Breast epithelium (tissue), 4 donors: ENCODE data around the gene PRODH2. TPM values are rescaled to one million over a fixed set of nuclear protein-coding genes. Genes with fewer than 3 reads are reported as not detected.
A peak's percentile ranks its signal among the peaks of the same experiment; 100 is the strongest.

Experiments
- DNase-seq, 2 donors: peaks; one replicate each; pipeline ENCODE4 v3.0.0-alpha.2; 2019; ENCODE audit warnings: low spot score in 2 of 2
- H3K27ac ChIP-seq, 2 donors: fragments of 200-600 bp; sonication (generic) in 1 of 2; one replicate each; pipeline ENCODE4 v1.5.1; 2016 to 2019; ENCODE audit warnings: mild to moderate bottlenecking in 1 of 2
- H3K27me3 ChIP-seq, 2 donors: fragments of 200-600 bp; sonication (generic) in 1 of 2; one replicate each; pipeline versions ENCODE4 v1.5.1 to v1.6.0; 2017 to 2019; ENCODE audit warnings: control low read depth in 1 of 2, mild to moderate bottlenecking in 1 of 2
- H3K36me3 ChIP-seq: fragments of 200-600 bp; one replicate; pipeline ENCODE4 v1.5.1; 2019
- H3K4me1 ChIP-seq, 2 donors: fragments of 200-600 bp; sonication (generic); one replicate each; pipeline ENCODE4 v1.5.1; 2016 to 2019; ENCODE audit warnings: control low read depth in 1 of 2
- H3K4me3 ChIP-seq, 3 donors: fragments of 200-600 bp; sonication (generic); 1 replicate in 2 of 3; 2 replicates in 1 of 3; pipeline ENCODE4 v1.5.1; 2016 to 2019; ENCODE audit warnings: mild to moderate bottlenecking in 3 of 3, moderate library complexity in 2 of 3
- H3K9me3 ChIP-seq, 2 donors: fragments of 200-600 bp; sonication (generic) in 1 of 2; one replicate each; pipeline ENCODE4 v1.5.1; 2016 to 2019; ENCODE audit warnings: control low read depth in 1 of 2
- POLR2A ChIP-seq: fragments of 450-650 bp; IDR thresholded peaks from one replicate; pipeline ENCODE4 v1.6.1; 2016; ENCODE audit warnings: antibody characterized with exemption, mild to moderate bottlenecking, moderate library complexity
- POLR2AphosphoS5 ChIP-seq, 3 donors: sonication (generic); formaldehyde crosslinking; IDR thresholded peaks; one replicate each; pipeline ENCODE4 v1.6.1; 2017; ENCODE audit warnings: antibody characterized with exemption in 3 of 3
- intact Hi-C: fragments of 100-400 bp; cut with DNase I; formaldehyde crosslinking; loops from one replicate; pipeline ENCODE4 v1.15.1; 2023; ENCODE audit warnings: low total_unique reads
- total RNA-seq, 3 donors: library from RNA; depleted of rRNA; stranded (reverse); fragments of >200 nt; gene quantifications; one replicate each; pipeline ENCODE4 v1.1.0, GENCODE V29; 2016
- TF ChIP-seq, protein P1 (sequence below), 3 donors: fragments of 450-650 bp; IDR thresholded peaks; one replicate each; pipeline ENCODE4 v1.5.1; 2016 to 2017; ENCODE audit warnings: antibody characterized with exemption in 3 of 3, mild to moderate bottlenecking in 3 of 3, moderate library complexity in 3 of 3

Gene PRODH2
- total RNA-seq, 3 donors from 2014 or later: not detected

DNA sequence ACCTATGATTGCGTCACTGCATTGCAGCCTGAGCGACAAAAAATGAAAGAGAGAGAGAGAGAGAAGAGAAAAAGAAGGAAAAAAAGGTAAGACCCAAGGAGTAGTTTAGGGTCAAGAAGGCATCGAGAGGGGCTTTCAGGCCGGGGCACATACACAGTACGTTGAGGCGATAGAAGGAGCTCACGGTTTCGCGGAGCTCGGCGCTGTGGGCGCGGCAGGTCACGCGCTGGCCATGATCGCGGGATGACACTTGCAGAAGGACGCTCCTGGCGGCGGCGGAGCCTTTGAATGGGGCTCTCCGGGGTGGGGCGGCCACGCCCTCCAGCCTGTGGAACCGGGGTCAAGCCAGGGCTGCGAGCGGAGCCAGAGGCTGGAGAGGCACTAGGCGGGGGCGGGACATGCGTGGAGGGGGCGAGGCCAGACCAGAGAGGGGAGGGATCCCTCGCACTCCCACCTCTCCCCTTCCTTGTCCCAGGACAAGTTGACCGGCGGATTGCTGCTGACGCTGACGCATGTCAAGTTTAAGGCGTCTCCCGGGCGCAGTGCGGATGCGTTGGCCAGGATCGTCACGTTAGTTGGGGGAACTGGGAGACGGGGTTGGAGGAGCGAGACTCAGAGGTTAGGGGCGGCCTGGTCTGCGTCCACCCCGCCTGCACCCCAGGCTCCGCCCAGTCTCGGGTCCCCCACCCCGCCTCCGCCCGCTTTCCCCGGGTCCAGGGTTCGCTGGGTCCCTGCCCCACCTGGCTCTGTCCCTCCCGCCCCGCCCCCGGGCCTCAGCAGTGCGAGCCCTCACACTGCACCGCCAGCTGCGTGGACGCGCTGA lies 32.8 kb upstream of the PRODH2 start:
- Histone ChIP-seq H3K27me3 (peaks cover 3 to 70% of the 10 kb centered on the region in 2 donors), H3K36me3 (no peaks in the 10 kb centered on the region), H3K4me3 (peak overlapping the region in 2 of 3 donors; percentile 42 to 60), H3K4me1 (no peaks in the 10 kb centered on the region), H3K9me3 (no peaks in the 10 kb centered on the region), H3K27ac (no peak overlapping the region)
- no peak for DNase-seq
- TF ChIP-seq, protein P1, sequence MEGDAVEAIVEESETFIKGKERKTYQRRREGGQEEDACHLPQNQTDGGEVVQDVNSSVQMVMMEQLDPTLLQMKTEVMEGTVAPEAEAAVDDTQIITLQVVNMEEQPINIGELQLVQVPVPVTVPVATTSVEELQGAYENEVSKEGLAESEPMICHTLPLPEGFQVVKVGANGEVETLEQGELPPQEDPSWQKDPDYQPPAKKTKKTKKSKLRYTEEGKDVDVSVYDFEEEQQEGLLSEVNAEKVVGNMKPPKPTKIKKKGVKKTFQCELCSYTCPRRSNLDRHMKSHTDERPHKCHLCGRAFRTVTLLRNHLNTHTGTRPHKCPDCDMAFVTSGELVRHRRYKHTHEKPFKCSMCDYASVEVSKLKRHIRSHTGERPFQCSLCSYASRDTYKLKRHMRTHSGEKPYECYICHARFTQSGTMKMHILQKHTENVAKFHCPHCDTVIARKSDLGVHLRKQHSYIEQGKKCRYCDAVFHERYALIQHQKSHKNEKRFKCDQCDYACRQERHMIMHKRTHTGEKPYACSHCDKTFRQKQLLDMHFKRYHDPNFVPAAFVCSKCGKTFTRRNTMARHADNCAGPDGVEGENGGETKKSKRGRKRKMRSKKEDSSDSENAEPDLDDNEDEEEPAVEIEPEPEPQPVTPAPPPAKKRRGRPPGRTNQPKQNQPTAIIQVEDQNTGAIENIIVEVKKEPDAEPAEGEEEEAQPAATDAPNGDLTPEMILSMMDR (IDR thresholded peaks at IDR 0.05): no peak
- no peak for TF ChIP-seq POLR2A
- no peak for TF ChIP-seq POLR2AphosphoS5 (IDR thresholded peaks at IDR 0.05)
- intact Hi-C loops: loop anchor here (5.0 kb wide), 1 partner anchor 1012 kb away; no protein-coding TSS in a partner anchor

DNA sequence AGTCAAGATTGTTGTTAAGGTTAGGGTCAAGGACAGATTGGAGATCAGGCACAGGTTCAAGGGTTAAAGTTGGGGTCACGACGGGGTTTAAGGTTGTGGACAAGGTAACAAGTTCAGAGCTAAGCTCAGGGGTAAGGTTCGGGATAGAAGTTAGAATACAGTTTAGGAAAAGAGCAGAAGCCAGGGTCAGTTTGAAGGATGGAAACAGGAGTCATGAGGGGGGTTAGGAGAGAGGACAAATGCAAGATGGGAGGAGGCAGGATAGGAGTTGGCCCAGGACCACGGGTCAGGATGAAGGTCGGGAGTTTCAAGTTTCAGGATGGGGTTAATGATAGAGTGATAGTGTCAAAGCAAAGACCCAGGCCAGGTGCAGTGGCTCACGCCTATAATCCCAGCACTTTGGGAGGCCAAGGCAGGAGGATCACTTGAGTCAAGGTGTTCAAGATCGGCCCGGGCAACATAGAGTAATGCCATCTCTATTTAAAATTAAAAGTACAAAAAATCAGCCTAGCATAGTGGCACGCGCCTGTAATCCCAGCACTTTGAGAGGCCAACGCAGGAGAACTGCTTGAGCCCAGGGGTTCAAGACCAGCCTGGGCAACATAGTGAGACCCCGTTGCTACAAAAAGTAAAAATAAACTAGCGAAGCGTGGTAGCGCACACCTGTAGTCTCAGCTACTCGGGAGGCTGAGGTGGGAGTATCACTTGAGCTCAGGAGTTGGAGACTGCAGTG lies 32.0 kb upstream of the PRODH2 start:
- no peak for DNase-seq
- H3K27me3 ChIP-seq: peaks cover 3 to 66% of the 10 kb centered on the region in 2 donors
- TF ChIP-seq, protein P1 (IDR thresholded peaks at IDR 0.05): no peak
- TF ChIP-seq POLR2A (no peak), POLR2AphosphoS5 (IDR thresholded peaks at IDR 0.05) (no peak)
- H3K27ac ChIP-seq: no peak overlapping the region
- no peaks in the 10 kb centered on the region for H3K9me3 ChIP-seq
- intact Hi-C loops: loop anchor here (5.0 kb wide), 1 partner anchor 1013 kb away; no protein-coding TSS in a partner anchor
- no peaks in the 10 kb centered on the region for H3K36me3 ChIP-seq
- no peaks in the 10 kb centered on the region for H3K4me1 ChIP-seq
- H3K4me3 ChIP-seq: peak overlapping the region in 1 of 3 donors; percentile 60

DNA sequence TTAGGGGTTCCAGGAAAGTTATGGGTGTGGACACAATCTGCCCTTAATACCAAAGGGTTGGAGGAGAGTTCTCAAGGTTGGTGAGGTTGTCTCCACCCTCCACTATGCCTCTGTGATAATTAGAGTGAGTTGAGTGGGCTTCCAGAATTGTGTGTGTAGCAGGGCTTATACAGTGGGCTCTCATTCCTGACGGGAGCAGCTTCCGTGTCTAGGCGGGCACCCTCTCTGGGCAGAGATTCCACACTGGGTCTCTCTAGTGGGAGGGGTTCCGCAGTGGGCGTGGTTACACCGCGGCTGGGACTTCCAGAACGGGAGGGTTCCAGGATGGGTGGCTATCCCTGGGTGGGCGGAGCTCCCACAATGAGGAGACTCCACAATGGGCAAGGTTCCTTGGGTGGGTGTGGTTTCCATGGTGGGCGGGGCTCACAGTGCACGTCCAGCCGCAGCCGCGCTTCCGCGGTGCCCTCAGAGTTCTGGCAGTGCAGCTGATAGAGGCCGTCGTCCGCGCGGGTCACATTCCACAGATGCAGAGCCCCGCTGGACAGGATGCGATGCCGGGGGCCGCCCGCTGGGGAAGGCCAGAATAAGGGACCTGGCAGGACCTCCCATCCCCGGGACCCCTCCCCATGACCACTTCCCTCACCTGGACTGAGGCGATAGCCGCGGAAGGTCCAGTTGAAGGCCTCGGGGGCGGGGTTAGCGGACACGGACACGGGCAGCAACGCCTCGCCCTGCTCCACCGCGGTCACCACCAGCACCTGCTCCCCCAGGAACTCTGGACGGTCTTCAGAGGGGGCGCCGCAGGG lies 31.2 kb upstream of the PRODH2 start:
- no peak overlapping the region for H3K27ac ChIP-seq
- no peaks in the 10 kb centered on the region for H3K36me3 ChIP-seq
- peaks cover 6% of the 10 kb centered on the region in 2 donors for H3K9me3 ChIP-seq
- H3K4me3 ChIP-seq: no peak overlapping the region
- H3K4me1 ChIP-seq: no peaks in the 10 kb centered on the region
- peaks cover 3 to 59% of the 10 kb centered on the region in 2 donors for H3K27me3 ChIP-seq
- no peak for TF ChIP-seq POLR2A
- TF ChIP-seq, protein P1 (IDR thresholded peaks at IDR 0.05): no peak
- no peak for TF ChIP-seq POLR2AphosphoS5 (IDR thresholded peaks at IDR 0.05)
- intact Hi-C loops: no loop called here
- no peak for DNase-seq

DNA sequence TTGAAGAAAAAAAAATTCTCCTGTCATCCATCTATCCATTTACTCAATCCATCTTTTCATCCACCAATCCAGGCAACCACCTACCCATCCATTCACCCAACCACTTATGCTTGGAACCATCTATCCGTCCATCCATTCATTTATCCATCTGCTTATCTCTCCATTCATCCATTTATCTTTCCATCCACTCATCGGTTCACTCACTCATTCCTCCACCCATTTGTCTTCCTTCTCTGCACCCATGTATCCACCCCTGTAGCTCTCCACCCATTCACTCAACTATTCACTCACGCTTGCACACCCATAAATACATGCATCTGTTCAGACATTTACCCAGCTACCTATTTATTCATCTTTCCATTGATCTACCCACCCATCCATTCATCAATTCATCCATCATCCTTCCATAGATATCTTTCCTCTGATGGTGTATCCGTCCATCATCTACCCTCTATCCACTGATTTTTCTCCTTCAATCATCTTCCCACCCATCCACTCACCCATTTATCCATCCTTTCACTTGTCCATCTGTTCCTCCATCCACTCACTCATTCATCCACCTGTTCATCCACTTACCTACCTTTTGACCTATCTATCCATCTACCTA lies 30.1 kb upstream of the PRODH2 start:
- Histone ChIP-seq H3K9me3 (peaks cover 13 to 17% of the 10 kb centered on the region in 2 donors), H3K36me3 (no peaks in the 10 kb centered on the region), H3K4me1 (no peaks in the 10 kb centered on the region), H3K4me3 (no peak overlapping the region), H3K27ac (no peak overlapping the region), H3K27me3 (peaks cover 3 to 48% of the 10 kb centered on the region in 2 donors)
- no peak for DNase-seq
- intact Hi-C loops: no loop called here
- TF ChIP-seq POLR2AphosphoS5 (IDR thresholded peaks at IDR 0.05) (no peak), POLR2A (no peak)
- TF ChIP-seq, protein P1 (IDR thresholded peaks at IDR 0.05): no peak
